AG09319 (cell line): Measurements from ENCODE around the gene KIZ.
"Not testable (repeated sequence)": the region's sequence is repeated elsewhere in the genome, so short reads cannot be mapped to it uniquely, and the experiment has no call there.

Experiments
- DNase-seq: peaks from one replicate; pipeline ENCODE4 v3.0.0-alpha.2; 2010; ENCODE audit warnings: low read depth; ENCODE audit errors: extremely low read depth
- CTCF ChIP-seq: IDR thresholded peaks from 2 replicates; pipeline ENCODE4 v1.5.1; 2011; ENCODE audit warnings: low read depth, mild to moderate bottlenecking, inconsistent platforms, low read length, moderate library complexity

Gene KIZ

GRCh38 chr20:21166801-21167200, 40.9 kb downstream of the KIZ start:
- no peak for TF ChIP-seq CTCF
- no peak for DNase-seq

GRCh38 chr20:21167261-21167660, 41.4 kb downstream of the KIZ start:
- TF ChIP-seq CTCF: no peak
- DNase-seq: no peak

- not testable (repeated sequence) for DNase-seq
These were observed 42.2 kb downstream of the KIZ start for GRCh38 chr20:21168061-21168460.

GRCh38 chr20:21172626-21173025, 46.7 kb downstream of the KIZ start:
- no peak for TF ChIP-seq CTCF
- no peak for DNase-seq

GRCh38 chr20:21173485-21173884, 47.6 kb downstream of the KIZ start:
- no peak for DNase-seq
- no peak for TF ChIP-seq CTCF

- DNase-seq: no peak
- no peak for TF ChIP-seq CTCF
These were observed 48.8 kb downstream of the KIZ start for GRCh38 chr20:21174516-21175239.

GRCh38 chr20:21175433-21175832, 49.6 kb downstream of the KIZ start:
- TF ChIP-seq CTCF: no peak
- no peak for DNase-seq

GRCh38 chr20:21177767-21178166, 51.9 kb downstream of the KIZ start:
- no peak for TF ChIP-seq CTCF
- DNase-seq: no peak
